HEK293T (cell line): ENCODE results near the gene DNER.

Experiments used
- BHLHE40 ChIP-seq: fragments of 450-650 bp; IDR thresholded peaks from 2 replicates; pipeline ENCODE4 v1.6.1; 2016; ENCODE audit warnings: mild to moderate bottlenecking, moderate library complexity, borderline replicate concordance
- FOXK2 ChIP-seq: fragments of 450-650 bp; IDR thresholded peaks from 2 replicates; pipeline ENCODE4 v1.6.1; 2016; ENCODE audit warnings: mild to moderate bottlenecking
- FOXM1 ChIP-seq: fragments of 450-650 bp; IDR thresholded peaks from 2 replicates; pipeline ENCODE4 v1.6.1; 2017; ENCODE audit warnings: mild to moderate bottlenecking, borderline replicate concordance
- LEF1 ChIP-seq: fragments of 450-650 bp; IDR thresholded peaks from 2 replicates; pipeline ENCODE4 v1.6.1; 2017; ENCODE audit warnings: mild to moderate bottlenecking, borderline replicate concordance
- SP1 ChIP-seq: fragments of 450-650 bp; IDR thresholded peaks from 2 replicates; pipeline ENCODE4 v1.6.1; 2017
- TARDBP ChIP-seq: fragments of 450-650 bp; IDR thresholded peaks from 2 replicates; pipeline ENCODE4 v1.6.1; 2016

GRCh38 chr2:229731363-229731762, 17.0 kb upstream of the DNER start:
- TF ChIP-seq FOXM1 (no peak), SP1 (no peak), TARDBP (no peak), LEF1 (no peak), BHLHE40 (no peak), FOXK2 (no peak)
